NB4 (cell line): ENCODE measurements around the gene COPS7A.

Experiments used
- MYC ChIP-seq: IDR thresholded peaks from 2 replicates; pipeline ENCODE4 v1.6.1; 2011; ENCODE audit warnings: low read depth, low read length
- POLR2A ChIP-seq: IDR thresholded peaks from 2 replicates; pipeline ENCODE4 v1.6.1; 2011; ENCODE audit warnings: mild to moderate bottlenecking; ENCODE audit not compliant: insufficient read length; ENCODE audit errors: extremely low read depth
- TF ChIP-seq, protein P1 (sequence below): IDR thresholded peaks from one replicate; pipeline ENCODE4 v1.5.1; 2012; ENCODE audit warnings: low read depth, low read length

DNA sequence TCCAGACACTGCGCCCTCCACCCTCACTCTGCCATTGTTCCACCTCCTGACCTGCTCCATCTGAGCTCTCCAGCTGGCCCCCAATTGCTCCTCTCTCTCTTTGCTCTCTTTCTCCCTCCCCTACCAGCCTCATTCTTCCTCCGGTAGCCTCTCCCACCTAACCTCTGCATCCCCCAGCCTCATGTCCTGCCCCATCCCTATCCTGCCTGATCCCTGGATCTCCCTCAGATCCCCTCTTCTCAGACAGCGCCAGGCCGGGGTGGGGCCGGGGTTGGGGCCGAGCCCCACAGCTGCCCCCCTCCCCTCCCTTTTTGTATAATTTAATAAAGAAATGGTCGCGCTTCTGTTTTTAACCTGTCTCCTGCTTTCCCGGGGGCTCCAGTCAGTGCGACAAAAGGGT lies 46.8 kb downstream of the COPS7A start:
- TF ChIP-seq, protein P1, sequence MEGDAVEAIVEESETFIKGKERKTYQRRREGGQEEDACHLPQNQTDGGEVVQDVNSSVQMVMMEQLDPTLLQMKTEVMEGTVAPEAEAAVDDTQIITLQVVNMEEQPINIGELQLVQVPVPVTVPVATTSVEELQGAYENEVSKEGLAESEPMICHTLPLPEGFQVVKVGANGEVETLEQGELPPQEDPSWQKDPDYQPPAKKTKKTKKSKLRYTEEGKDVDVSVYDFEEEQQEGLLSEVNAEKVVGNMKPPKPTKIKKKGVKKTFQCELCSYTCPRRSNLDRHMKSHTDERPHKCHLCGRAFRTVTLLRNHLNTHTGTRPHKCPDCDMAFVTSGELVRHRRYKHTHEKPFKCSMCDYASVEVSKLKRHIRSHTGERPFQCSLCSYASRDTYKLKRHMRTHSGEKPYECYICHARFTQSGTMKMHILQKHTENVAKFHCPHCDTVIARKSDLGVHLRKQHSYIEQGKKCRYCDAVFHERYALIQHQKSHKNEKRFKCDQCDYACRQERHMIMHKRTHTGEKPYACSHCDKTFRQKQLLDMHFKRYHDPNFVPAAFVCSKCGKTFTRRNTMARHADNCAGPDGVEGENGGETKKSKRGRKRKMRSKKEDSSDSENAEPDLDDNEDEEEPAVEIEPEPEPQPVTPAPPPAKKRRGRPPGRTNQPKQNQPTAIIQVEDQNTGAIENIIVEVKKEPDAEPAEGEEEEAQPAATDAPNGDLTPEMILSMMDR: no peak
- TF ChIP-seq POLR2A (no peak), MYC (no peak)
